Measurements from ENCODE around the gene ONECUT2. TPM values are rescaled to one million over a fixed set of nuclear protein-coding genes. Genes with fewer than 3 reads are reported as not detected.

ONECUT2 gene
- total and polyA plus RNA-seq, 4 donors = 1.8 to 5.7 (median 4.6) TPM

DNA sequence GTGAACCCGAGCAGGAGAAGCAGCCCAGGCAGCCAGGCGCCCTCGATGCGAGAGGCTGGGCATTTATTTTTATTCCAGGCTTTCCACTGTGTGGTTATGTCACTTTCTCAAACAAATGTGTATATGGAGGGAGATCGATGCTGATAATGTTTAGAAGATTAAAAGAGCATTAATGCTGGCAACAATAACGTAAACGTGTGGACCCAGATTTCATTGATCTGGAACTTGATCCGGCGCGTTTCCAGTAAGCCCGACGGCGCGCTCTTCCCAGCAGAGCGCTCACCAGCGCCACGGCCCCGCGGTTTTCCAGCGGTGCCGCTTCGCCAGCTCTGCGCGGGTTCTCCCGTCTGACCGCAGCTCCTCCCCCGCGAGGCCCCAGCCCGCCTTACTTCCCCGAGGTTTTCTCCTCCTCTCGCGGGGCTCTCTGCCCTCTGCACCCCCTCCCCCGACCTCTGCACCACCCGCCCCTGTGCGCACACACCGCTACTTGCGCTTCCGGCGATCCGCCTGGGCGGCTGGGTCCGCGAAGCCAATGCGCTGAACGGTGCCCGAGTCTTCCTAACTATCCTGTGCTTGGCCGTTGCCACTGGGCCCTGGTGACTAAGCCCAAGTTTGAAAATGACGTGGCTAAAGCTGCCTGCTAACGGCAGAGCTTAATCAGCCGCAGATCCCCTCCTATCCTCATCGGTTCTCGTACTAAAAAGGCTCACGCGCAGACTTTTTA is 6.1 kb downstream of the ONECUT2 start:
- Histone ChIP-seq H3K4me3 (ENCODE audit: low read depth in 1 of 3, low read length in 3 of 3) (peak overlapping the region in 1 of 3 donors; percentile 4), H3K9ac (ENCODE audit: low read depth in 1 of 2, low read length in 2 of 2) (no peak overlapping the region), H3K27ac (ENCODE audit: low read depth in 1 of 2, low read length in 2 of 2) (peak overlapping the region; percentile 48 to 70), H3K4me1 (ENCODE audit: control insufficient read depth in 4 of 4, insufficient read depth in 4 of 4, low read length in 3 of 4) (peaks cover 21 to 82% (median 64%) of the 10 kb centered on the region in 4 donors), H3K9me3 (ENCODE audit: control insufficient read depth in 4 of 4, low read length in 3 of 4) (no peaks in the 10 kb centered on the region), H3K36me3 (ENCODE audit: control insufficient read depth in 4 of 4, insufficient read depth in 3 of 4, low read depth in 1 of 4, low read length in 3 of 4) (no peaks in the 10 kb centered on the region), H3K27me3 (ENCODE audit: control insufficient read depth in 4 of 4, insufficient read depth in 4 of 4, low read length in 3 of 4) (no peaks in the 10 kb centered on the region)
- TF ChIP-seq HNF4A (conservative IDR thresholded peaks at IDR 0.05) (peak in 1 of 2 donors; percentile 12), FOXA1 (IDR thresholded peaks at IDR 0.05) (no peak), EGR1 (IDR thresholded peaks at IDR 0.05; ENCODE audit: low read depth in 2 of 2) (no peak), NR2F2 (IDR thresholded peaks at IDR 0.05) (no peak), JUND (IDR thresholded peaks at IDR 0.05) (no peak), FOXA2 (IDR thresholded peaks at IDR 0.05) (no peak), RXRA (IDR thresholded peaks at IDR 0.05) (peak in 1 of 2 donors; percentile 18), YY1 (IDR thresholded peaks at IDR 0.05) (no peak)
- TF ChIP-seq, protein P1, sequence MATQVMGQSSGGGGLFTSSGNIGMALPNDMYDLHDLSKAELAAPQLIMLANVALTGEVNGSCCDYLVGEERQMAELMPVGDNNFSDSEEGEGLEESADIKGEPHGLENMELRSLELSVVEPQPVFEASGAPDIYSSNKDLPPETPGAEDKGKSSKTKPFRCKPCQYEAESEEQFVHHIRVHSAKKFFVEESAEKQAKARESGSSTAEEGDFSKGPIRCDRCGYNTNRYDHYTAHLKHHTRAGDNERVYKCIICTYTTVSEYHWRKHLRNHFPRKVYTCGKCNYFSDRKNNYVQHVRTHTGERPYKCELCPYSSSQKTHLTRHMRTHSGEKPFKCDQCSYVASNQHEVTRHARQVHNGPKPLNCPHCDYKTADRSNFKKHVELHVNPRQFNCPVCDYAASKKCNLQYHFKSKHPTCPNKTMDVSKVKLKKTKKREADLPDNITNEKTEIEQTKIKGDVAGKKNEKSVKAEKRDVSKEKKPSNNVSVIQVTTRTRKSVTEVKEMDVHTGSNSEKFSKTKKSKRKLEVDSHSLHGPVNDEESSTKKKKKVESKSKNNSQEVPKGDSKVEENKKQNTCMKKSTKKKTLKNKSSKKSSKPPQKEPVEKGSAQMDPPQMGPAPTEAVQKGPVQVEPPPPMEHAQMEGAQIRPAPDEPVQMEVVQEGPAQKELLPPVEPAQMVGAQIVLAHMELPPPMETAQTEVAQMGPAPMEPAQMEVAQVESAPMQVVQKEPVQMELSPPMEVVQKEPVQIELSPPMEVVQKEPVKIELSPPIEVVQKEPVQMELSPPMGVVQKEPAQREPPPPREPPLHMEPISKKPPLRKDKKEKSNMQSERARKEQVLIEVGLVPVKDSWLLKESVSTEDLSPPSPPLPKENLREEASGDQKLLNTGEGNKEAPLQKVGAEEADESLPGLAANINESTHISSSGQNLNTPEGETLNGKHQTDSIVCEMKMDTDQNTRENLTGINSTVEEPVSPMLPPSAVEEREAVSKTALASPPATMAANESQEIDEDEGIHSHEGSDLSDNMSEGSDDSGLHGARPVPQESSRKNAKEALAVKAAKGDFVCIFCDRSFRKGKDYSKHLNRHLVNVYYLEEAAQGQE (IDR thresholded peaks at IDR 0.05) = no peak
- TF ChIP-seq, protein P2, sequence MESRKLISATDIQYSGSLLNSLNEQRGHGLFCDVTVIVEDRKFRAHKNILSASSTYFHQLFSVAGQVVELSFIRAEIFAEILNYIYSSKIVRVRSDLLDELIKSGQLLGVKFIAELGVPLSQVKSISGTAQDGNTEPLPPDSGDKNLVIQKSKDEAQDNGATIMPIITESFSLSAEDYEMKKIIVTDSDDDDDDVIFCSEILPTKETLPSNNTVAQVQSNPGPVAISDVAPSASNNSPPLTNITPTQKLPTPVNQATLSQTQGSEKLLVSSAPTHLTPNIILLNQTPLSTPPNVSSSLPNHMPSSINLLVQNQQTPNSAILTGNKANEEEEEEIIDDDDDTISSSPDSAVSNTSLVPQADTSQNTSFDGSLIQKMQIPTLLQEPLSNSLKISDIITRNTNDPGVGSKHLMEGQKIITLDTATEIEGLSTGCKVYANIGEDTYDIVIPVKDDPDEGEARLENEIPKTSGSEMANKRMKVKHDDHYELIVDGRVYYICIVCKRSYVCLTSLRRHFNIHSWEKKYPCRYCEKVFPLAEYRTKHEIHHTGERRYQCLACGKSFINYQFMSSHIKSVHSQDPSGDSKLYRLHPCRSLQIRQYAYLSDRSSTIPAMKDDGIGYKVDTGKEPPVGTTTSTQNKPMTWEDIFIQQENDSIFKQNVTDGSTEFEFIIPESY (IDR thresholded peaks at IDR 0.05) = no peak
- 32% methylated on average over 54 of the region's 54 CpGs for WGBS
- DNase-seq (ENCODE audit: low spot score) = peak; percentile 39

DNA sequence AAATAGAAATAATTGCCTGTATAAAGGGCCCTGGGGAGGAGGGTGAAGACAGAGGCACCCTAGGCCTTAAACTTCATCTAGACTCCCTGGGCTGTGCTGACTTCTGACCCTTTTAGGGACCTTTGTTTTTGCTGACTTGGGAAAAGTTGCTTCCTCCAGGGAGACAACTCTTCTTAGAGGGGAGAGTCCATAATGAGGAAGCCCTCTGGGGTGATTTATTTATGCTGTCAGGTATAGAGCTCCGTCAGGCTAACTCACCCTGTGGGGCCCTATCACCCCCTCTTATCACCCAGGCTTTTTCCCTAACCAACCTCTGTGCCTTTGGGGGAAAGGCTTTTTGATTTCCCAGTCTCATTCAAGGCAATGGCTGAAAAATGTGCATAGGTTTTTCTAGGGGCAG is 8.1 kb downstream of the ONECUT2 start:
- no peaks in the 10 kb centered on the region for H3K27me3 ChIP-seq (ENCODE audit: control insufficient read depth in 4 of 4, insufficient read depth in 4 of 4, low read length in 3 of 4)
- no peaks in the 10 kb centered on the region for H3K9me3 ChIP-seq (ENCODE audit: control insufficient read depth in 4 of 4, low read length in 3 of 4)
- DNase-seq (ENCODE audit: low spot score) = no peak

More for the DNA sequence above, 8.1 kb downstream of the ONECUT2 start:
- TF ChIP-seq JUND (IDR thresholded peaks at IDR 0.05) = no peak
- no peak for TF ChIP-seq HNF4G (IDR thresholded peaks at IDR 0.05)
- TF ChIP-seq EGR1 (IDR thresholded peaks at IDR 0.05; ENCODE audit: low read depth in 2 of 2) = no peak
- TF ChIP-seq FOXA2 (IDR thresholded peaks at IDR 0.05) = no peak
- TF ChIP-seq, protein P3, sequence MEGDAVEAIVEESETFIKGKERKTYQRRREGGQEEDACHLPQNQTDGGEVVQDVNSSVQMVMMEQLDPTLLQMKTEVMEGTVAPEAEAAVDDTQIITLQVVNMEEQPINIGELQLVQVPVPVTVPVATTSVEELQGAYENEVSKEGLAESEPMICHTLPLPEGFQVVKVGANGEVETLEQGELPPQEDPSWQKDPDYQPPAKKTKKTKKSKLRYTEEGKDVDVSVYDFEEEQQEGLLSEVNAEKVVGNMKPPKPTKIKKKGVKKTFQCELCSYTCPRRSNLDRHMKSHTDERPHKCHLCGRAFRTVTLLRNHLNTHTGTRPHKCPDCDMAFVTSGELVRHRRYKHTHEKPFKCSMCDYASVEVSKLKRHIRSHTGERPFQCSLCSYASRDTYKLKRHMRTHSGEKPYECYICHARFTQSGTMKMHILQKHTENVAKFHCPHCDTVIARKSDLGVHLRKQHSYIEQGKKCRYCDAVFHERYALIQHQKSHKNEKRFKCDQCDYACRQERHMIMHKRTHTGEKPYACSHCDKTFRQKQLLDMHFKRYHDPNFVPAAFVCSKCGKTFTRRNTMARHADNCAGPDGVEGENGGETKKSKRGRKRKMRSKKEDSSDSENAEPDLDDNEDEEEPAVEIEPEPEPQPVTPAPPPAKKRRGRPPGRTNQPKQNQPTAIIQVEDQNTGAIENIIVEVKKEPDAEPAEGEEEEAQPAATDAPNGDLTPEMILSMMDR (IDR thresholded peaks at IDR 0.05; ENCODE audit: low read depth, low read length, missing input control) = no peak
- no peak overlapping the region for H3K9ac ChIP-seq (ENCODE audit: low read depth in 1 of 2, low read length in 2 of 2)
- H3K36me3 ChIP-seq (ENCODE audit: control insufficient read depth in 4 of 4, insufficient read depth in 3 of 4, low read depth in 1 of 4, low read length in 3 of 4) = no peaks in the 10 kb centered on the region
- no peak overlapping the region for H3K4me3 ChIP-seq (ENCODE audit: low read depth in 1 of 3, low read length in 3 of 3)
- 74% methylated on average over 1 of the region's 1 CpG for WGBS
- peaks cover 23 to 82% (median 71%) of the 10 kb centered on the region in 4 donors for H3K4me1 ChIP-seq (ENCODE audit: control insufficient read depth in 4 of 4, insufficient read depth in 4 of 4, low read length in 3 of 4)
- peak overlapping the region; percentile 23 to 54 for H3K27ac ChIP-seq (ENCODE audit: low read depth in 1 of 2, low read length in 2 of 2)
